ENCODE measurements around the gene TASOR.

The TASOR gene

GRCh38 chr3:56645407-56645806 is 37.7 kb downstream of the TASOR start:
- 88 to 100% methylated on average over 1 of the region's 2 CpGs for WGBS, 2 experiments
- Histone ChIP-seq H3K9me3 (ENCODE audit: control insufficient read depth, low read length) (no peaks in the 10 kb centered on the region), H3K36me3 (ENCODE audit: control insufficient read depth, insufficient read depth, low read length) (peaks cover 26% of the 10 kb centered on the region), H3K27ac (ENCODE audit: insufficient read depth, low read depth, low read length, poor library complexity, severe bottlenecking) (no peak overlapping the region), H3K27me3 (ENCODE audit: control insufficient read depth, insufficient read depth, low read length, poor library complexity, severe bottlenecking) (no peaks in the 10 kb centered on the region), H3K4me1 (ENCODE audit: control insufficient read depth, insufficient read depth, low read length) (no peaks in the 10 kb centered on the region), H3K4me3 (ENCODE audit: insufficient read depth, low read depth, low read length) (no peak overlapping the region)

- WGBS, 2 experiments = 93 to 94% methylated on average over 6 to 9 of the region's 9 CpGs
- Histone ChIP-seq H3K4me3 (ENCODE audit: insufficient read depth, low read depth, low read length) (no peak overlapping the region), H3K27ac (ENCODE audit: insufficient read depth, low read depth, low read length, poor library complexity, severe bottlenecking) (no peak overlapping the region), H3K27me3 (ENCODE audit: control insufficient read depth, insufficient read depth, low read length, poor library complexity, severe bottlenecking) (no peaks in the 10 kb centered on the region), H3K36me3 (ENCODE audit: control insufficient read depth, insufficient read depth, low read length) (peaks cover 10% of the 10 kb centered on the region), H3K4me1 (ENCODE audit: control insufficient read depth, insufficient read depth, low read length) (no peaks in the 10 kb centered on the region), H3K9me3 (ENCODE audit: control insufficient read depth, low read length) (no peaks in the 10 kb centered on the region)
These were observed 49.2 kb downstream of the TASOR start for GRCh38 chr3:56633602-56634535.

Data from ectodermal cell (in vitro differentiated cells).